Loucy (cell line): Measurements from ENCODE around the gene NCK1.
"Not testable (repeated sequence)": the region's sequence is repeated elsewhere in the genome, so short reads cannot be mapped to it uniquely, and the experiment has no call there.

Experiments used
- H2AFZ ChIP-seq: fragments of 200-600 bp; sonication (generic); 2 replicates; pipeline ENCODE4 v1.6.0; 2016; ENCODE audit warnings: antibody characterized with exemption, mild to moderate bottlenecking, low read length, moderate library complexity
- H3F3A ChIP-seq: fragments of 200-600 bp; 2 replicates; pipeline ENCODE4 v1.6.0; 2016; ENCODE audit warnings: antibody characterized with exemption, low read depth, mild to moderate bottlenecking
- H3K27me3 ChIP-seq: fragments of 200-600 bp; sonication (generic); 2 replicates; pipeline ENCODE4 v1.6.1; 2014; ENCODE audit warnings: low read length, mild to moderate bottlenecking; ENCODE audit not compliant: insufficient read depth, poor library complexity, severe bottlenecking
- H3K36me3 ChIP-seq: fragments of 200-600 bp; sonication (generic); 2 replicates; pipeline ENCODE4 v1.6.1; 2016; ENCODE audit warnings: low read length; ENCODE audit not compliant: insufficient read depth
- H3K4me1 ChIP-seq: fragments of 200-600 bp; sonication (generic); 2 replicates; pipeline ENCODE4 v1.5.1; 2014; ENCODE audit warnings: low read length, mild to moderate bottlenecking; ENCODE audit not compliant: insufficient read depth, poor library complexity, severe bottlenecking
- H3K4me2 ChIP-seq: fragments of 200-600 bp; sonication (generic); 2 replicates; pipeline ENCODE4 v1.6.0; 2014; ENCODE audit warnings: antibody characterized with exemption, low read length, low read depth, mild to moderate bottlenecking; ENCODE audit not compliant: poor library complexity, severe bottlenecking
- H3K4me3 ChIP-seq: fragments of 200-600 bp; sonication (generic); 2 replicates; pipeline ENCODE4 v1.5.1; 2014; ENCODE audit warnings: low read length, mild to moderate bottlenecking, mixed read lengths; ENCODE audit not compliant: poor library complexity, severe bottlenecking
- H3K79me2 ChIP-seq: fragments of 200-600 bp; sonication (generic); 2 replicates; pipeline ENCODE4 v1.6.1; 2014; ENCODE audit warnings: low read length; ENCODE audit not compliant: insufficient read depth
- H3K9ac ChIP-seq: fragments of 200-600 bp; sonication (generic); 2 replicates; pipeline ENCODE4 v1.6.0; 2014; ENCODE audit warnings: mild to moderate bottlenecking, low read depth, low read length, moderate library complexity; ENCODE audit not compliant: poor library complexity, severe bottlenecking
- H3K9me2 ChIP-seq: fragments of 200-600 bp; sonication (generic); replicated peaks from 2 replicates; pipeline ENCODE4 v1.6.1; 2016; ENCODE audit warnings: low read depth, low read length, mixed read lengths
- H3K9me3 ChIP-seq: fragments of 200-600 bp; sonication (generic); 2 replicates; pipeline ENCODE4 v1.6.1; 2014; ENCODE audit warnings: mild to moderate bottlenecking, antibody characterized with exemption, low read length, low read depth; ENCODE audit not compliant: insufficient read depth
- H4K20me1 ChIP-seq: fragments of 200-600 bp; sonication (generic); 2 replicates; pipeline ENCODE4 v1.6.0; 2014; ENCODE audit warnings: antibody characterized with exemption, low read length, mild to moderate bottlenecking; ENCODE audit not compliant: insufficient read depth, poor library complexity, severe bottlenecking
- CTCF ChIP-seq: fragments of 200-600 bp; sonication (generic); conservative IDR thresholded peaks from 2 replicates; pipeline ENCODE4 v1.5.1; 2014; ENCODE audit warnings: mild to moderate bottlenecking, antibody characterized with exemption, low read length
- EZH2phosphoT487 ChIP-seq: fragments of 200-600 bp; IDR thresholded peaks from 2 replicates; pipeline ENCODE4 v1.6.1; 2018; ENCODE audit warnings: antibody characterized with exemption, mild to moderate bottlenecking, moderate library complexity, borderline replicate concordance

Gene NCK1

GRCh38 chr3:136901391-136901790 lies 39.4 kb downstream of the NCK1 start:
- H2AFZ ChIP-seq, result no peak overlapping the region
- no peak overlapping the region for H3K4me3 ChIP-seq
- H3K9me3 ChIP-seq, result peaks cover 17% of the 10 kb centered on the region; the same call in 1 of the 2 replicates
- H3K4me1 ChIP-seq, result peaks cover 44% of the 10 kb centered on the region
- peaks cover 65% of the 10 kb centered on the region for H4K20me1 ChIP-seq
- H3K27me3 ChIP-seq, result no peaks in the 10 kb centered on the region
- H3K9me2 ChIP-seq, result no peaks in the 10 kb centered on the region
- no peak overlapping the region for H3K4me2 ChIP-seq
- H3F3A ChIP-seq, result no peaks in the 10 kb centered on the region; the same call in 1 of the 2 replicates
- peaks cover 100% of the 10 kb centered on the region for H3K79me2 ChIP-seq
- TF ChIP-seq CTCF (no peak), EZH2phosphoT487 (no peak)
- no peak overlapping the region for H3K9ac ChIP-seq
- H3K36me3 ChIP-seq, result peaks cover 32% of the 10 kb centered on the region; the same call in 1 of the 2 replicates

GRCh38 chr3:136902530-136902929 lies 40.5 kb downstream of the NCK1 start:
- H3K27me3 ChIP-seq, H3K4me2 ChIP-seq, H3K4me3 ChIP-seq, H3K9ac ChIP-seq, H3K9me2 ChIP-seq, H2AFZ ChIP-seq, H3F3A ChIP-seq: not testable (repeated sequence)
- Histone ChIP-seq H3K79me2 (peaks cover 100% of the 10 kb centered on the region), H3K4me1 (peaks cover 50% of the 10 kb centered on the region), H3K36me3 (peaks cover 24% of the 10 kb centered on the region; the same call in 1 of the 2 replicates), H4K20me1 (peaks cover 68% of the 10 kb centered on the region), H3K9me3 (peaks cover 17% of the 10 kb centered on the region; the same call in 1 of the 2 replicates)

- Histone ChIP-seq H3F3A (peaks cover 3% of the 10 kb centered on the region; the same call in 1 of the 2 replicates), H3K4me2 (no peak overlapping the region), H3K9me3 (peaks cover 17% of the 10 kb centered on the region; the same call in 1 of the 2 replicates), H3K9me2 (no peaks in the 10 kb centered on the region), H3K4me3 (no peak overlapping the region), H3K36me3 (peaks cover 24% of the 10 kb centered on the region; the same call in 1 of the 2 replicates), H3K79me2 (peaks cover 100% of the 10 kb centered on the region), H3K4me1 (peaks cover 46% of the 10 kb centered on the region), H4K20me1 (peaks cover 71% of the 10 kb centered on the region), H3K27me3 (no peaks in the 10 kb centered on the region), H3K9ac (no peak overlapping the region), H2AFZ (no peak overlapping the region)
- TF ChIP-seq CTCF (no peak), EZH2phosphoT487 (no peak)
Measured at GRCh38 chr3:136903899-136904298, 41.9 kb downstream of the NCK1 start.

DNA sequence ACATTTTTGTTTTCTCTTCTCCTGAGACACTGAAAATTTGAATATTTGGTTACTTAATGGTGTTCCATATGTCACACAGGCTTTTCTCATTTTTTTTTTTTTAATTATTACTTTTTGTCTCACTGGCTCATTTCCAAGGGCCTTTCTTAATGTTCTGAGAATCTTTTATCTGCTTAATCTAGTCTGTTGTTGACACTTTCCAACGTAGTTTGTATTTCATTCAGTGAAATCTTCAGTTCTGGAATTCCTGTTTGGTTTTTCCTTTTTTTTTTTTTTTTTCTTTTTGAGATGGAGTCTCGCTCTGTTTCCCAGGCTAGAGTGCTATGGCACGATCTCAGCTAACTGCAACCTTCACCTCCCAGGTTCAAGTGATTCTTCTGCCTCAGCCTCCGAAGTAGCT lies 42.7 kb downstream of the NCK1 start:
- Histone ChIP-seq H3K9me3 (peaks cover 17% of the 10 kb centered on the region; the same call in 1 of the 2 replicates), H3K9ac (no peak overlapping the region), H3K79me2 (peaks cover 100% of the 10 kb centered on the region), H3K4me3 (no peak overlapping the region), H3K9me2 (no peaks in the 10 kb centered on the region), H4K20me1 (peaks cover 73% of the 10 kb centered on the region), H2AFZ (no peak overlapping the region), H3K27me3 (no peaks in the 10 kb centered on the region), H3K4me2 (no peak overlapping the region), H3K4me1 (peaks cover 49% of the 10 kb centered on the region), H3K36me3 (peaks cover 21% of the 10 kb centered on the region; the same call in 1 of the 2 replicates), H3F3A (peaks cover 5% of the 10 kb centered on the region; the same call in 1 of the 2 replicates)
- no peak for TF ChIP-seq CTCF
- TF ChIP-seq EZH2phosphoT487, result no peak
